Calu3 (cell line): Measurements from ENCODE around the gene KLK7. TPM values are rescaled to one million over a fixed set of nuclear protein-coding genes. Genes with fewer than 3 reads are reported as not detected.

Source experiments
- BruUV-seq: library from RNA; stranded (reverse); fragments of 400-500 nt; replicated peaks from 2 replicates; lab custom pipeline; 2021; lab: Mats Ljungman, UMichigan
- CTCF ChIA-PET: fragments of 300-600 bp; sonication (Branson Sonifier 250); formaldehyde crosslinking; loops from one replicate; lab custom pipeline; 2022; ENCODE audit warnings: antibody characterized with exemption; lab: Charles Lee
- DNase-seq: peaks from one replicate; pipeline ENCODE4 v3.0.0; 2022
- H3K27ac Mint-ChIP-seq: one replicate; pipeline ENCODE4 v1.8.0; 2022; ENCODE audit warnings: mixed read lengths; ENCODE audit not compliant: unreplicated experiment
- H3K27me3 Mint-ChIP-seq: one replicate; pipeline ENCODE4 v1.8.0; 2022; ENCODE audit warnings: mixed read lengths; ENCODE audit not compliant: unreplicated experiment
- H3K36me3 Mint-ChIP-seq: one replicate; pipeline ENCODE4 v1.8.0; 2022; ENCODE audit warnings: mild to moderate bottlenecking, moderate library complexity, mixed read lengths; ENCODE audit not compliant: insufficient read depth, unreplicated experiment
- H3K4me1 Mint-ChIP-seq: one replicate; pipeline ENCODE4 v1.8.0; 2022; ENCODE audit warnings: mild to moderate bottlenecking, low read depth, mixed read lengths; ENCODE audit not compliant: unreplicated experiment
- H3K4me3 Mint-ChIP-seq: one replicate; pipeline ENCODE4 v1.8.0; 2022; ENCODE audit warnings: mild to moderate bottlenecking, low read depth, moderate library complexity, mixed read lengths; ENCODE audit not compliant: unreplicated experiment
- H3K9me3 Mint-ChIP-seq: one replicate; pipeline ENCODE4 v1.8.0; 2022; ENCODE audit warnings: low read depth, mixed read lengths; ENCODE audit not compliant: unreplicated experiment
- CTCF ChIP-seq: fragments of 200-600 bp; IDR thresholded peaks from one replicate; pipeline ENCODE4 v1.8.0; 2022; ENCODE audit warnings: antibody characterized with exemption; ENCODE audit not compliant: unreplicated experiment
- intact Hi-C: fragments of 100-400 bp; cut with micrococcal nuclease; formaldehyde crosslinking; loops from one replicate; pipeline ENCODE4 v1.10.0; 2022; ENCODE audit not compliant: unreplicated experiment
- total RNA-seq: library from RNA; stranded (reverse); gene quantifications from 2 replicates; pipeline ENCODE4 v1.2.3, GENCODE V29; 2022

Gene KLK7
- total RNA-seq, 1 experiment from 2014 or later: 6.5 TPM

- H3K4me1 Mint-ChIP-seq: peaks cover 30% of the 10 kb centered on the region
- H3K4me3 Mint-ChIP-seq: peak overlapping the region; percentile 89
- peak; percentile 98 for TF ChIP-seq CTCF
- H3K27me3 Mint-ChIP-seq: no peaks in the 10 kb centered on the region
- peaks cover 57% of the 10 kb centered on the region for H3K36me3 Mint-ChIP-seq
- peak overlapping the region; percentile 86 for H3K27ac Mint-ChIP-seq
- CTCF ChIA-PET: interaction anchor here (0.5 to 3.2 kb wide), 25 partner anchors 15 to 1543 kb away, joined by 3 to 43 read pairs (median 6); partner anchors contain the start of genes KLK6 and KLK8
- peak; percentile 98 for DNase-seq
- intact Hi-C loops: loop anchor here (1.0 to 10.0 kb wide), 3 partner anchors 49 to 212 kb away; no protein-coding TSS in a partner anchor
- H3K9me3 Mint-ChIP-seq: no peaks in the 10 kb centered on the region
- BruUV-seq: no TSS peak
Measured at GRCh38 chr19:51016798-51017683, 33.3 kb upstream of the KLK7 start.

GRCh38 chr19:51015691-51016267 lies 32.1 kb upstream of the KLK7 start:
- DNase-seq: no peak
- H3K4me3 Mint-ChIP-seq: peak overlapping the region; percentile 89
- TF ChIP-seq CTCF: no peak
- H3K9me3 Mint-ChIP-seq: no peaks in the 10 kb centered on the region
- intact Hi-C loops: loop anchor here (1.0 to 10.0 kb wide), 2 partner anchors 85 to 211 kb away; no protein-coding TSS in a partner anchor
- peaks cover 57% of the 10 kb centered on the region for H3K36me3 Mint-ChIP-seq
- CTCF ChIA-PET: interaction anchor here (1.6 to 2.2 kb wide), 3 partner anchors 24 to 117 kb away, joined by 6 to 38 read pairs (median 9); partner anchors contain the start of gene KLK6
- peaks cover 33% of the 10 kb centered on the region for H3K4me1 Mint-ChIP-seq
- peaks cover 4% of the 10 kb centered on the region for H3K27me3 Mint-ChIP-seq
- H3K27ac Mint-ChIP-seq: no peak overlapping the region
- no TSS peak for BruUV-seq

GRCh38 chr19:51014242-51014641 lies 30.5 kb upstream of the KLK7 start:
- intact Hi-C loops: loop anchor here (10.0 kb wide), 1 partner anchor 209 kb away; no protein-coding TSS in a partner anchor
- no TSS peak for BruUV-seq
- peaks cover 37% of the 10 kb centered on the region for H3K4me1 Mint-ChIP-seq
- H3K27me3 Mint-ChIP-seq: peaks cover 19% of the 10 kb centered on the region
- H3K9me3 Mint-ChIP-seq: no peaks in the 10 kb centered on the region
- no peak for DNase-seq
- H3K27ac Mint-ChIP-seq: no peak overlapping the region
- peaks cover 48% of the 10 kb centered on the region for H3K36me3 Mint-ChIP-seq
- H3K4me3 Mint-ChIP-seq: no peak overlapping the region
- CTCF ChIA-PET: no interaction called here
- TF ChIP-seq CTCF: no peak

GRCh38 chr19:51012661-51013190 lies 29.0 kb upstream of the KLK7 start:
- no peak for TF ChIP-seq CTCF
- H3K36me3 Mint-ChIP-seq: peaks cover 33% of the 10 kb centered on the region
- H3K4me1 Mint-ChIP-seq: peaks cover 26% of the 10 kb centered on the region
- CTCF ChIA-PET: interaction anchor here (1.0 kb wide), 1 partner anchor 20 kb away, joined by 3 read pairs; no protein-coding TSS in a partner anchor
- intact Hi-C loops: loop anchor here (10.0 kb wide), 1 partner anchor 208 kb away; no protein-coding TSS in a partner anchor
- DNase-seq: no peak
- peaks cover 28% of the 10 kb centered on the region for H3K27me3 Mint-ChIP-seq
- H3K4me3 Mint-ChIP-seq: no peak overlapping the region
- no peaks in the 10 kb centered on the region for H3K9me3 Mint-ChIP-seq
- no peak overlapping the region for H3K27ac Mint-ChIP-seq
- BruUV-seq: no TSS peak
